ENCODE results near the gene SACM1L.

The SACM1L gene

GRCh38 chr3:45688882-45689786 is at the start of gene SACM1L:
Gene SACM1L (plus strand): TSS chr3:45689396. CDS start chr3:45689466, 70 bp downstream.
- DNase-seq (ENCODE audit: low read depth): peak; percentile 99

- DNase-seq (ENCODE audit: low read depth): no peak
These were observed 49.1 kb upstream of the SACM1L start for GRCh38 chr3:45640091-45640507.

GRCh38 chr3:45640724-45641361 is 48.4 kb upstream of the SACM1L start:
- DNase-seq (ENCODE audit: low read depth): peak; percentile 50

- DNase-seq (ENCODE audit: low read depth): no peak
These were observed 47.4 kb upstream of the SACM1L start for GRCh38 chr3:45641756-45642155.

GRCh38 chr3:45642731-45643152 is 46.5 kb upstream of the SACM1L start:
- peak; percentile 69 for DNase-seq (ENCODE audit: low read depth)

- peak; percentile 93 for DNase-seq (ENCODE audit: low read depth)
These were observed 45.0 kb upstream of the SACM1L start for GRCh38 chr3:45644063-45644790.

GRCh38 chr3:45644791-45645201 is 44.4 kb upstream of the SACM1L start:
- peak; percentile 96 for DNase-seq (ENCODE audit: low read depth)

- no peak for DNase-seq (ENCODE audit: low read depth)
These were observed 43.1 kb upstream of the SACM1L start for GRCh38 chr3:45646051-45646585.

GRCh38 chr3:45647148-45647619 is 42.0 kb upstream of the SACM1L start:
- DNase-seq (ENCODE audit: low read depth): peak; percentile 91

- DNase-seq (ENCODE audit: low read depth): no peak
These were observed 36.0 kb upstream of the SACM1L start for GRCh38 chr3:45653205-45653604.

GRCh38 chr3:45654397-45654944 is 34.7 kb upstream of the SACM1L start:
- DNase-seq (ENCODE audit: low read depth): no peak

GRCh38 chr3:45655906-45656305 is 33.3 kb upstream of the SACM1L start:
- DNase-seq (ENCODE audit: low read depth): peak; percentile 53

GRCh38 chr3:45656575-45657363 is 32.4 kb upstream of the SACM1L start:
- peak; percentile 95 for DNase-seq (ENCODE audit: low read depth)

- no peak for DNase-seq (ENCODE audit: low read depth)
These were observed 31.3 kb upstream of the SACM1L start for GRCh38 chr3:45657853-45658252.

GRCh38 chr3:45659661-45660566 is 29.3 kb upstream of the SACM1L start:
- peak; percentile 90 for DNase-seq (ENCODE audit: low read depth)

- no peak for DNase-seq (ENCODE audit: low read depth)
These were observed 28.7 kb upstream of the SACM1L start for GRCh38 chr3:45660567-45660901.

- DNase-seq (ENCODE audit: low read depth): no peak
These were observed 24.6 kb upstream of the SACM1L start for GRCh38 chr3:45664578-45664977.

GRCh38 chr3:45665101-45665572 is 24.1 kb upstream of the SACM1L start:
- DNase-seq (ENCODE audit: low read depth): peak; percentile 45

GRCh38 chr3:45666757-45667431 is 22.3 kb upstream of the SACM1L start:
- peak; percentile 88 for DNase-seq (ENCODE audit: low read depth)
